GM15510 (cell line): Measurements from ENCODE around the gene RAC3.

Source experiments
- POLR2A ChIP-seq: IDR thresholded peaks from 3 replicates; pipeline ENCODE4 v1.6.1; 2011; ENCODE audit warnings: borderline replicate concordance; ENCODE audit not compliant: insufficient read length; ENCODE audit errors: extremely low read depth

RAC3 gene

DNA sequence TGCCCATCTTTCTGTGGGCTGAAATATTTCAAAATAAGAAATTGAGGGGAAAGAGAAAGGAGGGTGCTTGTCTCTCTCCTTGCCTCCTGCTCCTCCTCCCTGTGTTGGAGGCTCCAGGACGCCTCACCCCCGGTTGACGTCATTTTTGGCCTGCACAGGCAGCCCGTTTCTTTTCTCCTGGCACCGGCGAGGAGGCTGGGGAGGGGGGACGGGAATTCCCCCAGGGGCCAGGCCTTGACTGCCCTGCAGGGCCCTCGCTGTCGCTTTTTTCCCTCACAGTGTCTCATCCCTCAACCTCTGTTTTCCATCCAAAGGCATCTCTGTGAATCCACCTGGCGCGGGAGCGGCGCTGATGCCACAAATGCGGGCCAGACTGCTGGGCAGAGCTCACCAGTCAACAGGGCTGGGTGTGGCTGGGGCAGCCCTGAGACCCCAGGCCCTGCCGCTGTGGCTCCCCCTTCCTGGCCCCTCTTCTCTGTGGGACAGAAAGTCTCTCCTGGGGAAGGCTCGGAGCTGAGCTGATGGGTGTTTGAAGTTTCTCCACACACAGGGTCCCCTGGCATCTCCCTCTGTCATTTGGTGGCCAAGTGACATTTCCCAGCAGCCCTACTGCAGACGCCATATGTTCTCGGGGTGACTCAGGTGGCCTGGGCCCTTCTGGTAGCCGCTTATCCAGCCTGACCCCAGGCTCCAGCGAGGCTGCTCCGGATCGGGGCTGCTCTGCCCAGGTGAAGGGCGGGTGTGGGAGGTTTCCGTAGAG lies 24.8 kb upstream of the RAC3 start:
- TF ChIP-seq POLR2A = no peak

DNA sequence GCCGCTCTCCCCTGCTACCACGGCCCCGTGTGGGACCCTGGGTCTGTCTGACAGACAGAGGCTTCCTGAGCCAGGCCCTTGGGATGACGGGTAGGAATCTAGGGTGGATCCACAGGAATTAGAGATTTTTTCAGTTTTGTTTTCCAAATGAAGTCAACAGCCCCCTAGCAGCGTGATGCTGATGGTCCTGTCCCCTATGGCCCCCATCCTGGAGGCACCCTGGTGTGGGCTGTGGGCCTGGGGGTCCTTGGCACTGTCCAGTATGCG lies 24.3 kb upstream of the RAC3 start:
- TF ChIP-seq POLR2A = no peak

DNA sequence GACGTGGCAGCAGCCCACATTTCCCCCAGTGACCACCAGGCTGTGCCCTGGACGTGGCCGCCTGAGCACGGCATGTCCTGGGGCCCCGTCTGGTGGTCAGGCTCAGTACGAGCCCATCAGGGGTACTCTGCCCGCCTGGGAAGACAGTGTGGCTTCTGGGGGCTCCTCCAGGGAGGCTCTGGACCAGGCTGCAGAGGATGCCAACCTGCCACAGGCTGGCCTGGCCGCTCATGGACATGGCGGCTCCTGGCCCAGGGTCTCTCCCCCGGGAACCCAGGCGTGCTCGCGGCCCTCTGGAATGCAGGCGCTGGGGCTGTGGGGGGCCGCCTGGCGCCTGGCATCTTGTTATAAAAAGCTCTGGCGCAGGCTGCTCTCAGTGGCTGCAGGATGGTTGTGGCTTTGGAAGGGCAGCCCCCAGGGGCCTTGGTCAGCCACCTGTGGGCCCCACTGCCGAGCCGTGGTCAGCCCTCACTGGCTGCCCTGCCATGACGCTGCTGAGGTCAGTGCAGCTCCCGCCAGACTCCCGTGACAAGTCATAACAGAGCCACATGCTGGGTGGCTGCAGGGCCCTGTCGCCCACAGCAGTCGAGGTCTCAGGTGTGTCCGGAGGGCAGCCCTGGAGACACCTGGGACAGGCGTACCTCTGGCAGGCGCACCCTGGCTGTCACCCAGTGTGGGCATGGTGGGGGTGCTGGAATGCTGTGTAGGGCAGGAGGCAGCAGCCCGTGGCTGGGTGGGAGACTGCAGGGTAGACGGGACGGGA lies 23.8 kb upstream of the RAC3 start:
- no peak for TF ChIP-seq POLR2A

DNA sequence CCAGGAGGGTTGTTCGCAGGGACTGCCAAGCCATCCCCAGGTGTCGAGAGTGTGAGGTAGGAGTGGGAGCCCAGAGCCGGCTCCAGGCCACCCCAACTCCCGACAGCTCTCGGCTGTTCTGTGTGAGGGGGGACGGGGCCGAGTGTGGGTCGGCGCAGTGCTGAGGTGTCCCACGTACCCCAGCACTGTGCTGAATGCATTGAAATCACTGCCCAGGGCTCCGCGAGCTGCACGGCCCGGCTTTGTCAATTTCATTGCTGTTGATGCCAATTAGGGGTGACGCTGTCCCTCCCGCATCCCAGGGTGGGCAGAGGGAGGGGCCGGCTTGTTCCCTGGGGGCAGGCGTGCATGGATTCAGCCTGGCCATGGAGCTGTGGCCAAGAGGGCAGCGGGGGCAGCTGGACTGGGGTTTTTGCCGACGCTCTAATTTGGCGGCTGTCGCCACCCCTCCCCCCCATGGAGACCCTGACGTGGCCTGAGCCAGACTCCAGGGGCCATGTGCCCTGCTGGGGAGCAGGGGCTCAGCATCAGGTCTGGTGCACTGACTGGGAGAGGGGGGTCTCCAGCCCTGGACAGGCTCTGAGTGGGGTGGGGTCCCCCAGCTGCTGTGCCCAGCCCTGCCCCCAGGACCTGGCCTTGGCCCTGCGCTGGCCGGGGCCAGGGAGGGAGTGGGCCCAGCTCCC lies 23.1 kb upstream of the RAC3 start:
- no peak for TF ChIP-seq POLR2A

DNA sequence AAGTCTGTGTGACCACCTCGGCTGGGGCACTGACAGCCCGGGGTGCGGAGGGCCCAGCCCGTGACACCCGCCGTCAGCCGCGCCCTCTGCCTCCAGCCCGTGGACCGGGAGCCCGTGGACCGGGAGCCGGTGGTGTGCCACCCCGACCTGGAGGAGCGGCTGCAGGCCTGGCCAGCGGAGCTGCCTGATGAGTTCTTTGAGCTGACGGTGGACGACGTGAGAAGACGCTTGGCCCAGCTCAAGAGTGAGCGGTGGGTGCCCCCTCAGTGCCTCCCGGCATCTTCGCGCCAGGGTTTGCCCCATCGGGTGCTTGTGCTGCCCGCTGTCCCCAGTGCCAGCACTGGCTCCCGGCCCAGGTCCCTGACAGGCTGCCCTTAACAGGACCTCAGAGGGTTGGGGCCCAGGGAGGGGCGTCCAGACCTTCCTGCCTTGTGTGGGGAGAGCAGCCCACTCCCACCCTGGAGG lies 22.5 kb upstream of the RAC3 start:
- TF ChIP-seq POLR2A = no peak

DNA sequence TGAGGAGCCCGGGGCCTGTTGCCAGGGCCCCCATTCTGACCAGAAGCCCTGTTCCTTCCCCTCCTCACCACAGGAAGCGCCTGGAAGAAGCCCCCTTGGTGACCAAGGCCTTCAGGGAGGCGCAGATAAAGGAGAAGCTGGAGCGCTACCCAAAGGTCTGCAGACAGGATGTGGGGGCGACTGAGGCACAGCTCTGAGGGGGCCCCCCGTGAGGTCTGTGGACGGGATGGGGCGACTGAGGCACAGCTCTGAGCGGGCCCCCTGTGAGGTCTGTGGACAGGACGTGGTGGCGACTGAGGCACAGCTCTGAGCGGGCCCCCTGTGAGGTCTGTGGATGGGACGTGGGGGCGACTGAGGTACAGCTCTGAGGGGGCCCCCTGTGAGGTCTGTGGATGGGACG lies 22.1 kb upstream of the RAC3 start:
- TF ChIP-seq POLR2A = no peak

DNA sequence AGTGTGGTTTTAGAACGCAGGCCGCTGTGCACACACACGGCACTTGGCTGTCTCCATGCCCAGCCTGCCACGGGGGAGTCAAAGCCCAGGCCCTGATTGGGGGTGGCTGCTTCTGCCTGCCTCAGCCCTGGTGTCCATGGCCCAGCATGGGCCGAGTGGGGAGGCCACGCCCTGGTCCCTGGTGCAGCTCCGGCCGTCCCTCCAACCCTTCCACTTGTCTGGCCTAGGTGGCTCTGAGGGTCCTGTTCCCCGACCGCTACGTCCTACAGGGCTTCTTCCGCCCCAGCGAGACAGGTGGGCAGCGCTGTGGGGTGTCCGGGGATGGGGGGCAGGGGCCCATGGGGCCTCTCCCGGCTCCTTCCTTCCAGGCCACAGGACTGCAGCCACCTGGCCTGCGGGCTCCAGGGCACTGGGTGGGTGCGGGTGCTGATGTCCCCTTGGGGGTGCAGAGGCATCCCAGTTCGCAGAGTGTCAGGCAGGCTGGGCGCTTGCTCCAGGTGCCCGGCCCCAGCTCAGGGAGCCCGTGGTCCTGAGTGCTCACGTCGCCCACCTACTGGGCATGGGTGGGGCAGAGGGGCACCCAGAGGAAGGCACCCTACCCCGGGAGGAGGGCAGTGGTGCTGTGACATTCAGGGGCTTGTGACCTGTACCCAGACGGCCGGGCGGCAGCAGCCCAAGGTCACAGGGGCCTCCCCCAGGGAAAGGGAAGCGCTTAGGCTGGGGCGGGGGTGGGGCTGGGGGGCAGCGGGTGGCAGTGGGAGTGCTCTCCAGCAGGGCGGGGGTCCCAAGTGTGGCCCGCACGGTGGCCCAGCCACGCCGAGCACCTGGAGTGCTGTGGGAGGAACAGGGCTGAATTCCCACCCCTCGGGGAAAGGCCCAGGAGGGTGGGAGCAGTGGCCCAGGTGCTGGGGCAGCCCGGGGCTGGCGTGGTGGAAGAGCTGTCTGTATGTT lies 20.6 kb upstream of the RAC3 start:
- no peak for TF ChIP-seq POLR2A

DNA sequence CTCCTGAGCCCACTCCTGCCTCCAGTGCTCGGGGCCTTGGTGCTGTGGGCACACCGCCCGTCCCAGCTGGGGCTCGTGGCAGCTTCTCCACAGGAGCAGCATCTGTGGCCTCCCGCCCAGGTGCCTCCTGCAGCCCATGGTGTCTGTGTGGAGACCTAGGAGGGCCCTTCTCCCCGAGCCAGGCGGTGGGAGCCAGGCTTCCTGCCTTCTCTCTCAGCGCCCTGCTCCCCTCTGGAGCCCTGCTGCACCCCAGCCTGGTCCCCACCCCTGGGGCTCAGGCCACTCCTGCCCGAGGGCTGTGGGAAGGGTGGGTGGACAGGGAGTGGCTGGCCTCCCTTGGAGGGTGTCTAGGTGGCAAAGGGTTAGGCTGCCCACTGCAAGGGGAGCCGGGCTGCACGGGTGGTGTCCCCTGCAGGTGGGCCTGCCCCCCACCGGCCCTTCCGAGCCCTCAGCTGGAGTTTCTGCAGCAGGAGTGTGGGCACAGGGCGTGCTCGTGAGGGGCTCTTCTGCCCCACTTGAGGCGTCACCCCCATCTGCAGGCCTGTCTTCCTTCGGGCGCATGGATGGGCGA lies 19.8 kb upstream of the RAC3 start:
- TF ChIP-seq POLR2A = no peak

DNA sequence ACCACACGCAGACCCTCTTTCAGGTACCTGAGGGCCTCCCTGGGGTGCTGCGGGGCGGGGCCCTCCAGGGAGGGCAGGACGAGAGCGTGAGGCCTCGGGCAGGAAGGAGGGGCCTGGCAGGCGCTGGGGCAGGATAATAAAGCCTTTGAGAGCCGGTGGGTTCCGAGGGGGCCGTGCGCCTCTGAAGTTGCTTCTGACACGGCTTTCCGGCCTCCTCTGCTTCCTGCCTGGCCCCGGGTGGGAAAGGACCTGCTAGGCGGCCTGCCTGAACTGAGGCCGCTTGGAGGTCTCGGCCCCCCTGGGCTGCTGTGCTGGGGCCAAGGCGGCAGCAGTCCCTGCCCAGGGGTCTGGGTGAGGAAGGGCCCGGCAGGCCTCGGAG lies 19.2 kb upstream of the RAC3 start:
- TF ChIP-seq POLR2A = no peak

DNA sequence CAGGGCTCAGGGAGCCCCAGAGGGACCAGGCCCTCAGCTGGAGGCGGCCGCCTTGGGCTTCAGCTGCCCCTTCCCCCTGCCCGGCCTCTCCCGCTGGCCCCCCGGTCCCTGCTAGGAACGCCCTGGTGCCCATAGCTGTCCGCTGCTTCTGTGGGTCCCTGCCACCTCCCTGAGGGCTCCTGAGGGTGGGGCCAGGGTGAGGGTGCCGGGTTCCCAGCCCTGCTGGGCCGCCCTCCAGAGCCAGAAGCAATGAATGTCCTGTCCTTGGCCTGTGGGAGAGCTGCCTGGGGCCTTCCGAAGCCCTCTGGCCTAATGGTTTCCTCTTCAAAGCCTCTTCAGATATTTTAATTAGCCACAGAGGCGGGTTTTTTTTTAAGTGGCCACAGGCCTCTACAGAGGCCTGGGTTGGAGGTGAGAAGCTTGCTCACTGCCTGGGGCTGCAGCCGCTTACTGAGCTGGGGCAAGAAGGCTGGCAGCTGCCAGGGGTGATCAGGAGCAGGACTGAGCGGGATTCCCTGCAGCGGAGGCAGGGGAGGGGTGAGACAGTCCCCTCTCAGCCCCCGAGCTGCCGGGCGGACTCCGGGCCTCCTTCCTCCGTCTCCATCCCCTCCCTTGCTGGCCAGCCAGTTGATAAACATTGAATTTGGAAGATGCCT lies 18.7 kb upstream of the RAC3 start:
- no peak for TF ChIP-seq POLR2A

DNA sequence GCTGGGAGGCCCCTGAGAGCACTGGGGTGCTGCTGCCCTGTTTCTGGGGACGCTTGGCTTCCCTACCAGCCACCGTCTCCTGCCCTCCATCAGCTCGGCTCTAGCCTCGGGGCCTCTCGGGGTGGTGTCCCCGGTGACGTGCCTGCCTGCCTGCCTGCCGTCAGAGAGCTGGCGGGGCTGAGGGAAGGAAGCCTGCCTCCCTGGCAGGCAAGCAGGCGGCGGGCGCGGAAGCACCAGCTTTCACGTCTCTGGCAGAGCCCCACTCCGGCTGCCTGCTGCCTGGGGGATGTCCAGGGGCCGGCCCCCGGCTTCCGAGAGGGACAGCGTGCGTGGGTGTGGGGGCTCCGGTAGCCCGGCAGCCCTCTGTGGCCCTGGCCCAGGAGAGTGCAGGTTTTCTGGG lies 18.1 kb upstream of the RAC3 start:
- TF ChIP-seq POLR2A = no peak

DNA sequence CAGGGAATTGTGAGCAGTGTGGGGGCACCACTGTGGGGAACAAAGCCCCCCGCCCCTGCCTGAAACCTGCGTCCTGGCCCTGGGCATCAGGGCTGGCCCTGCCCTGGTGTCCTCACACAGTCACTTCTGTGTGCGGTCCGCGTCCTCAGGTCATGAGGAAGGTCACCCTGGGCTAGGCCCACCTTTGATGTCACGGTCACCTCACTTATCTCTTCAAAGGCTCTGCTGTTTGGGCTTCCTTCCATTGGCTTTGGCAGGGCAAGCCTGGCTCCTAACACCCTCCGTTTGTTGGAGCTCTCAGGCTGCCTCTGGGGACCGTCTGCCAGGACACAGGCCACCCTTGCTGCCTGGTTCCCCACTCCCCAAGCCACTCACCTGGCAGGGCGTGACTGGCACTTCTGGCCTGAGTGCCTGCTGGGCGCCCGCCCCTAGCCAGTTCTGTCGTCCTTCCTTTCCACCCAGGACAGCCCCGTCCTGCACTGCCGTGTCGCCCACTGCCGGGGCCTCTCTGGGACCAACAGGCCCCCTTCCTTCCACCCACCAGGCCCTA lies 17.6 kb upstream of the RAC3 start:
- no peak for TF ChIP-seq POLR2A

DNA sequence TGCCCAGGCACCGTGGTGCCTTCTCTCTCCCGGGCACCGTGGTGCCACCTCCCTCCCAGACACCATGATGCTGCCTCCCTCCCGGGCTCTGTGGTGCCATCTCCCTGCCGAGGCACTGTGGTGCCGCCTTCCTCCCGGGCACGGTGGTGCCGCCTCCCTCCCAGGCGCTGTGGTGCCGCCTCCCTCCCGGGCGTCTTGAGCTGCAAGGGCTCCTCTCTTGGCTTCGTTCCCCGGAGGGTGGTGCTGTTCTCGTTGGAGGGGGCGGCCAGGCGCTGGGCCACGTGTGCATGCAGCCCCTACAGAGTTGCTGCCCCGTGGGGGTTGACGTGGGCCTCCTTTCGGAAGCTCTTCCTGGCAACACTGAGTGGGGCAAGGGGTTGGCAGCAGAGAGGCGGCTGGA lies 17.0 kb upstream of the RAC3 start:
- TF ChIP-seq POLR2A = no peak

DNA sequence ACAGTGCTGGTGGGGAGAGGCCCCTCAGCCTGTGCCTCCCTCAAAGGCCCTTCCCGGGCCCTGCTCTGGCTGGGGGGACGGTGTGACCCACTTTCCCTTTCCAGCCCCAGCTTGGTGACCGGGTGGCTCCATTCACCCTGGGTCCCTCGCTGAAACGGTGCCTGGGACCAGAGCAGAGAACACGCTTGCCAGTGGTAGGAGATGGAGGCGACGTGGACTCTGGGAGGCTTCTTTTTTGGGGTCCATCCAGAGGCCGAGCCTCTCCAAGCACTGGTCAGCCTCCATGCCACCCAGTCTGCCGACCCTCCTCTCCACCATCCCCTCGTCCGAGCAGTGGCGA lies 16.5 kb upstream of the RAC3 start:
- TF ChIP-seq POLR2A = no peak
